Psoas muscle (tissue), 8 donors: ENCODE data around the gene SVIP. TPM values are rescaled to one million over a fixed set of nuclear protein-coding genes. Genes with fewer than 3 reads are reported as not detected.

Source experiments
- ATAC-seq, 4 donors: fragments of 200-7000 bp; cut with Tn5 transposase; one replicate each; pipeline ENCODE4 v1.9.1; 2020; ENCODE audit warnings: moderate library complexity in 3 of 4, mild to moderate bottlenecking in 2 of 4
- DNase-seq, 2 donors: peaks; one replicate each; pipeline ENCODE4 v3.0.0-alpha.2; 2020
- H3K27ac ChIP-seq: fragments of 200-600 bp; one replicate; pipeline ENCODE4 v1.8.0; 2022
- H3K27me3 ChIP-seq, 3 donors: fragments of 200-600 bp in 1 of 3; one replicate each; pipeline versions ENCODE4 v1.6.1 to v1.8.0; 2013 to 2022; ENCODE audit warnings: low read length in 2 of 3, mild to moderate bottlenecking in 2 of 3, moderate library complexity in 1 of 3; ENCODE audit not compliant: insufficient read depth in 3 of 3
- H3K36me3 ChIP-seq, 2 donors: fragments of 200-600 bp in 1 of 2; one replicate each; pipeline versions ENCODE4 v1.6.1 to v1.8.0; 2013 to 2022; ENCODE audit warnings: low read depth in 1 of 2, mild to moderate bottlenecking in 1 of 2, moderate library complexity in 1 of 2; ENCODE audit not compliant: insufficient read depth in 1 of 2
- H3K4me1 ChIP-seq: fragments of 200-600 bp; one replicate; pipeline ENCODE4 v1.8.0; 2022
- H3K4me3 ChIP-seq: fragments of 200-600 bp; one replicate; pipeline ENCODE4 v1.8.0; 2022; ENCODE audit warnings: mild to moderate bottlenecking
- H3K9me3 ChIP-seq: fragments of 200-600 bp; one replicate; pipeline ENCODE4 v1.8.0; 2022
- WGBS, 3 donors: extraction: QIAGEN DNeasy Blood & Tissue Kit; methylation state at CpG; one replicate each; pipeline versions ENCODE4 v1.1.6 to v1.1.7; 2013; 5-methylcytosine and 5-hydroxymethylcytosine counted together
- intact Hi-C, 2 donors: fragments of 100-400 bp; cut with DNase I; formaldehyde crosslinking; loops; one replicate each; pipeline versions ENCODE4 v1.11.0 to v1.14.2; 2022
- polyA plus RNA-seq, 3 donors: library from polyadenylated mRNA; stranded (reverse); fragments of 200-250 nt; gene quantifications; one replicate each; pipeline ENCODE4 v1.2.3, GENCODE V29; 2013
- total RNA-seq, 4 donors: library from RNA; stranded (reverse); fragmentation: NEBNext Ultra II Directional in 2 of 4; extraction: Animal tissue kit (Norgen Biotek cat#: 25700) in 2 of 4; gene quantifications; one replicate each; pipeline versions ENCODE4 v1.2.1 to v1.2.4, GENCODE V29; 2021 to 2023
- TF ChIP-seq, protein P1 (sequence below): fragments of 200-600 bp; IDR thresholded peaks from one replicate; pipeline ENCODE4 v1.8.0; 2022; ENCODE audit warnings: antibody characterized with exemption
- donor health status: healthy with polysubstance abuse.
- donor health status: DM: no; HTN: no; CAD: no; lungs with moderate emphysema.
- donor health status: Bipolar disorder and iron deficiency.
- donor health status: healthy.
- donor health status: DM: yes; HTN: yes; CAD: no.
- donor health status: DM: no; HTN: no; CAD: no.
- donor health status: DM: no; HTN: no; CAD: no.
- donor health status: DM: yes; HTN: yes; CAD: no.

The SVIP gene
- total and polyA plus RNA-seq, 7 donors, result 3.9 to 29.1 (median 18.0) TPM

DNA sequence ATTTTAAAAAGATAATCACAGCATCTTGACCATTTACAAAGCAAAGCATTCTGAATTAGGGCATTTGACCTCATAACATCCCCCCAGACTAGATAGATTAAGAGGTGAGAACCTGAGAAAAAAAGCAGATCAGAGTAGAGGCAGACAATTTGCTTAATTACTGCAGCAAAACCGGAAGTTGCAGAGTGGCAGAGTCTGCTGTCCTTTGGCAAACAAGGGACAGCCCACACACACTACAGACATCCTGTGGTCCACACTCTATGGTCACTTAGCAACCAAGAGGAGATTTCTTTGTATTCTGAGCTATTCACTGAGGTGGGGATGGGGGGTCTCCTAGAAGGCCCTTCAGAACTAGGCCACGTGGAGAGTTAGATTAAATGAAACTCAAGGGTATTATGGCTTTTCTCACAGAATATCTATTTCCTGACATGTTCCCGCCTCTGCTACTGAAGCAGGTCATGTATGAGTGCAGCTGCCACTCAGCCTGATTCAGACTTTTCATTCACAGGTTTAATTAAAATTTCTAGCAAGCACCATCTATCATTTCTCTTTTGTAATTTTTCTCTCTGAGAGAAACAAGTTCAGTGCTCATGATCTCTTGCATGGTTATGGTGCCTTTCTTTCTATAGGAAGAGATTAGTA is 48.5 kb downstream of the SVIP start:
- 44 to 49% (median 46%) methylated on average over 3 of the region's 3 CpGs for WGBS, 3 donors
- DNase-seq, result no peak

DNA sequence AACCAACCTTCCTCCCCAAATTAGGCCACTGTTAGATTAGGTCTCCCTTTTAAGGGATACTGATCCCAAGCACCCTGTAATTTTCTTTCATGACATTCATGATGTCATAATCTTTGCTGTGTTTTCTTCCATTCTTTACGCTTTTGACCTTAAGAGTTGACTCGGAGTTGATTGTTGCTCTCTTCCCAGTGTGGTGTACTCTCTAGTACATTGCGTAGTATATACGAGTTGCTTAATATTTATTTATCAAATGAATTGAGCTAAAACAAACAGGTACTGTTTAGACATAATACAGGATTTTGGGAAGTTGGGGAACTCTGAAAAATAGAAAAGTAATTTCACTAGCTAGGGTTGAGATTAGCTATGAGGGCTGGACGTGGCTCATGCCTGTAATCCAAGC is 49.8 kb downstream of the SVIP start:
- no peak for ATAC-seq
- intact Hi-C loops, result no loop called here
- WGBS, 3 donors, result 91 to 94% (median 92%) methylated on average over 5 of the region's 5 CpGs

More for the DNA sequence above, 48.5 kb downstream of the SVIP start:
- intact Hi-C loops, result no loop called here
- no peaks in the 10 kb centered on the region for H3K9me3 ChIP-seq
- H3K4me3 ChIP-seq, result no peak overlapping the region
- no peaks in the 10 kb centered on the region for H3K27me3 ChIP-seq
- no peaks in the 10 kb centered on the region for H3K4me1 ChIP-seq
- no peak overlapping the region for H3K27ac ChIP-seq
- TF ChIP-seq, protein P1, sequence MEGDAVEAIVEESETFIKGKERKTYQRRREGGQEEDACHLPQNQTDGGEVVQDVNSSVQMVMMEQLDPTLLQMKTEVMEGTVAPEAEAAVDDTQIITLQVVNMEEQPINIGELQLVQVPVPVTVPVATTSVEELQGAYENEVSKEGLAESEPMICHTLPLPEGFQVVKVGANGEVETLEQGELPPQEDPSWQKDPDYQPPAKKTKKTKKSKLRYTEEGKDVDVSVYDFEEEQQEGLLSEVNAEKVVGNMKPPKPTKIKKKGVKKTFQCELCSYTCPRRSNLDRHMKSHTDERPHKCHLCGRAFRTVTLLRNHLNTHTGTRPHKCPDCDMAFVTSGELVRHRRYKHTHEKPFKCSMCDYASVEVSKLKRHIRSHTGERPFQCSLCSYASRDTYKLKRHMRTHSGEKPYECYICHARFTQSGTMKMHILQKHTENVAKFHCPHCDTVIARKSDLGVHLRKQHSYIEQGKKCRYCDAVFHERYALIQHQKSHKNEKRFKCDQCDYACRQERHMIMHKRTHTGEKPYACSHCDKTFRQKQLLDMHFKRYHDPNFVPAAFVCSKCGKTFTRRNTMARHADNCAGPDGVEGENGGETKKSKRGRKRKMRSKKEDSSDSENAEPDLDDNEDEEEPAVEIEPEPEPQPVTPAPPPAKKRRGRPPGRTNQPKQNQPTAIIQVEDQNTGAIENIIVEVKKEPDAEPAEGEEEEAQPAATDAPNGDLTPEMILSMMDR, result no peak
- ATAC-seq, result no peak
- no peaks in the 10 kb centered on the region for H3K36me3 ChIP-seq

GRCh38 chr11:22778642-22779041 is 51.0 kb downstream of the SVIP start:
- H3K4me3 ChIP-seq, result no peak overlapping the region
- intact Hi-C loops, result no loop called here
- DNase-seq (no peak), ATAC-seq (no peak)
- TF ChIP-seq, protein P1, result no peak
- no peaks in the 10 kb centered on the region for H3K36me3 ChIP-seq
- no peak overlapping the region for H3K27ac ChIP-seq
- no peaks in the 10 kb centered on the region for H3K27me3 ChIP-seq
- no peaks in the 10 kb centered on the region for H3K4me1 ChIP-seq
- no peaks in the 10 kb centered on the region for H3K9me3 ChIP-seq

More for the DNA sequence above, 49.8 kb downstream of the SVIP start:
- Histone ChIP-seq H3K9me3 (no peaks in the 10 kb centered on the region), H3K4me1 (no peaks in the 10 kb centered on the region), H3K4me3 (no peak overlapping the region), H3K27ac (no peak overlapping the region), H3K36me3 (no peaks in the 10 kb centered on the region), H3K27me3 (no peaks in the 10 kb centered on the region)
- TF ChIP-seq, protein P1, result no peak
- no peak for DNase-seq

- intact Hi-C loops, result no loop called here
- H3K36me3 ChIP-seq, result no peaks in the 10 kb centered on the region
- H3K27ac ChIP-seq, result no peak overlapping the region
- no peaks in the 10 kb centered on the region for H3K9me3 ChIP-seq
- H3K4me3 ChIP-seq, result no peak overlapping the region
- 87 to 90% (median 87%) methylated on average over 5 of the region's 5 CpGs for WGBS, 3 donors
- no peak for ATAC-seq
- DNase-seq, result no peak
- H3K27me3 ChIP-seq, result no peaks in the 10 kb centered on the region
- TF ChIP-seq, protein P1, result no peak
- no peaks in the 10 kb centered on the region for H3K4me1 ChIP-seq
Measured at GRCh38 chr11:22775248-22775647, 54.4 kb downstream of the SVIP start.

DNA sequence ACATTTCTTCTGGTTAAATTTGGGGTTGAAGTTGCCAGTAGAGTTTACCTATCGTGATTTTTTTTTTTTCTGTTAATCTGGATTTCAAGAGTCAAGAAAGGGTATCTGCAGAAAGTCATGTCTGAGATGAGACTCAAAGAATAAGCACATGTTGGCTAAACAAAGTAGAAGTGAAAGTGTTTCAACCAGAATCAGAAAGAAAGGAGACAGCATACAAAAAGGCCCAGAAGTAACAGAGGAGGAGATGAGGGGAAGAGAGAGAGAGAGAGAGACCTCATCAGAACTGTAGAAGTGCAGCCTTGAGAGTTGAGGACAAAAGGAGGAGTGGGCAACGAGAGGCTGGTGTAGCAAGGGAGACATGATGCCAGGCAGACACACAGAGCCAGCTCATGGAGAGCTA is 54.9 kb downstream of the SVIP start:
- ATAC-seq, result no peak
- intact Hi-C loops, result no loop called here
- H3K4me3 ChIP-seq, result no peak overlapping the region
- TF ChIP-seq, protein P1, result no peak
- no peak overlapping the region for H3K27ac ChIP-seq
- no peak for DNase-seq
- no peaks in the 10 kb centered on the region for H3K27me3 ChIP-seq
- no peaks in the 10 kb centered on the region for H3K9me3 ChIP-seq
- H3K36me3 ChIP-seq, result no peaks in the 10 kb centered on the region
- no peaks in the 10 kb centered on the region for H3K4me1 ChIP-seq
- 81 to 88% (median 88%) methylated on average over 2 of the region's 2 CpGs for WGBS, 3 donors
